K562 (cell line): ENCODE data around the gene LCA5. TPM values are rescaled to one million over a fixed set of nuclear protein-coding genes. Genes with fewer than 3 reads are reported as not detected.

Experiments
- ATAC-seq: fragments of 200-7000 bp; cut with Tn5 transposase; 3 replicates; pipeline ENCODE4 v1.9.1; 2020; ENCODE audit warnings: moderate library complexity
- BruUV-seq: library from RNA; stranded (reverse); fragments of 400-500 nt; replicated peaks from 2 replicates; lab custom pipeline; 2021; lab: Mats Ljungman, UMichigan
- CTCF ChIA-PET: fragments of 300-600 bp; formaldehyde crosslinking; extraction: SDS; loops from one replicate; lab custom pipeline; 2021; ENCODE audit warnings: low intra/inter-chr PET ratio; lab: Yijun Ruan, JAX
- POLR2A ChIA-PET: fragments of 300-600, 350-650 bp; sonication (Branson Sonifier 250); formaldehyde crosslinking; extraction: SDS; loops from one replicate; lab custom pipeline; 2021; ENCODE audit warnings: antibody characterized with exemption, inconsistent platforms; lab: Yijun Ruan, JAX
- DNase-seq, 4 experiments: peaks; one replicate each; pipeline versions ENCODE4 v3.0.0 to v3.0.0-alpha.2; 2011 to 2018; ENCODE audit warnings: low spot score in 3 of 4, mixed read lengths in 3 of 4; ENCODE audit errors: extremely low read depth in 1 of 4
- FAIRE-seq: peaks from 2 replicates; lab custom pipeline; 2011; peaks lifted over from hg19 to GRCh38; lab: Jason Lieb, UNC
- H2AFZ ChIP-seq: 2 replicates; pipeline ENCODE4 v1.6.0; 2011; ENCODE audit warnings: low read depth, low read length, control low read depth, inconsistent platforms
- H3K27ac ChIP-seq: fragments of 200-600 bp; 3 replicates; pipeline ENCODE4 v1.8.0; 2011; ENCODE audit warnings: low read depth, mild to moderate bottlenecking, control low read depth, inconsistent platforms, low read length, moderate library complexity, mixed read lengths; ENCODE audit errors: extremely low read depth
- H3K27me3 ChIP-seq, 2 experiments: fragments of 300-600 bp in 1 of 2; 2 replicates in 1 of 2; 3 replicates in 1 of 2; pipeline versions ENCODE4 v1.6.0 to v1.8.0; 2011; ENCODE audit warnings: inconsistent platforms in 2 of 2, low read length in 2 of 2, mild to moderate bottlenecking in 1 of 2, mixed read lengths in 1 of 2, moderate library complexity in 1 of 2; ENCODE audit not compliant: control insufficient read depth in 2 of 2, insufficient read depth in 2 of 2
- H3K36me3 ChIP-seq: fragments of 300-600 bp; 3 replicates; pipeline ENCODE4 v1.8.0; 2011; ENCODE audit warnings: mild to moderate bottlenecking, low read length, inconsistent platforms; ENCODE audit not compliant: control insufficient read depth, insufficient read depth
- H3K4me1 ChIP-seq, 2 experiments: fragments of 200-600 bp in 1 of 2; replicated peaks in 1 of 2; 2 replicates in 1 of 2; 3 replicates in 1 of 2; pipeline versions ENCODE4 v1.5.1 to v1.8.0; 2011; ENCODE audit warnings: inconsistent platforms in 2 of 2, low read length in 2 of 2, mild to moderate bottlenecking in 1 of 2, mixed read lengths in 1 of 2, moderate library complexity in 1 of 2; ENCODE audit not compliant: control insufficient read depth in 2 of 2, insufficient read depth in 2 of 2
- H3K4me2 ChIP-seq: 2 replicates; pipeline ENCODE4 v1.6.1; 2011; ENCODE audit warnings: low read length, control low read depth, inconsistent platforms, mixed read lengths; ENCODE audit not compliant: insufficient read depth
- H3K4me3 ChIP-seq: fragments of 200-600 bp; sonication (generic), shearing (Covaris generic); 2 replicates; pipeline ENCODE4 v1.5.1; 2016; ENCODE audit warnings: control low read depth, inconsistent platforms
- H3K79me2 ChIP-seq: fragments of 200-600 bp; 3 replicates; pipeline ENCODE4 v1.8.0; 2011; ENCODE audit warnings: low read length, inconsistent platforms; ENCODE audit not compliant: control insufficient read depth, insufficient read depth
- H3K9ac ChIP-seq, 2 experiments: 2 replicates each; pipeline versions ENCODE4 v1.6.0 to v1.6.1; 2011; ENCODE audit warnings: low read depth in 2 of 2, low read length in 2 of 2, control low read depth in 1 of 2, inconsistent platforms in 1 of 2, mild to moderate bottlenecking in 1 of 2, mixed read lengths in 1 of 2; ENCODE audit not compliant: insufficient read depth in 1 of 2
- H3K9me1 ChIP-seq: one replicate; pipeline ENCODE4 v1.6.0; 2011; ENCODE audit warnings: inconsistent platforms, mild to moderate bottlenecking, low read length, moderate library complexity; ENCODE audit not compliant: control insufficient read depth, insufficient read depth
- H3K9me3 ChIP-seq: replicated peaks from 2 replicates; pipeline ENCODE4 v1.5.1; 2011; ENCODE audit warnings: low read depth, low read length, inconsistent platforms; ENCODE audit not compliant: control insufficient read depth, insufficient read depth
- H4K20me1 ChIP-seq: replicated peaks from 2 replicates; pipeline ENCODE4 v1.6.1; 2011; ENCODE audit warnings: low read length, inconsistent platforms, mixed read lengths; ENCODE audit not compliant: control insufficient read depth, insufficient read depth
- CEBPG ChIP-seq, 3 experiments: fragments of 200-800 bp in 1 of 3; sonication (Bioruptor generic) in 1 of 3; sonication (generic) in 1 of 3; formaldehyde crosslinking in 1 of 3; IDR thresholded peaks in 2 of 3; conservative IDR thresholded peaks in 1 of 3; 2 replicates each; pipeline versions ENCODE4 v1.6.1 to v1.8.0; 2016 to 2022; ENCODE audit warnings: missing compliant biosample characterization in 2 of 3, missing genetic modification characterization in 2 of 3, mild to moderate bottlenecking in 1 of 3, missing genetic modification reagents in 1 of 3
- CHD2 ChIP-seq: IDR thresholded peaks from 2 replicates; pipeline ENCODE4 v1.6.1; 2011; ENCODE audit warnings: low read depth, low read length
- NCOA2 ChIP-seq, 2 experiments: fragments of 450-650 bp; IDR thresholded peaks; 2 replicates each; pipeline ENCODE4 v1.6.1; 2018; ENCODE audit warnings: mild to moderate bottlenecking in 2 of 2, moderate library complexity in 1 of 2; ENCODE audit not compliant: partially characterized antibody in 2 of 2
- TARDBP ChIP-seq: fragments of 450-650 bp; IDR thresholded peaks from 2 replicates; pipeline ENCODE4 v1.6.1; 2016
- TCFL5 ChIP-seq: fragments of 250-450 bp; sonication (Bioruptor Pico); conservative IDR thresholded peaks from 2 replicates; pipeline ENCODE4 v1.6.1; 2021; ENCODE audit warnings: mild to moderate bottlenecking, moderate library complexity, matching md5 sums
- TFAM ChIP-seq: fragments of 250-450 bp; sonication (Bioruptor Pico); conservative IDR thresholded peaks from 2 replicates; pipeline ENCODE4 v1.5.0; 2021; ENCODE audit warnings: mild to moderate bottlenecking, moderate library complexity
- ZKSCAN1 ChIP-seq: fragments of 150-350 bp; IDR thresholded peaks from 2 replicates; pipeline ENCODE4 v1.6.1; 2016; ENCODE audit warnings: low read depth, low read length
- ZNF217 ChIP-seq: sonication (generic); formaldehyde crosslinking; IDR thresholded peaks from 2 replicates; pipeline ENCODE4 v1.8.0; 2022; ENCODE audit warnings: mild to moderate bottlenecking, missing genetic modification reagents
- WGBS: fragments of 100-300 bp; shearing (Covaris generic); methylation state at CpG from one replicate; pipeline ENCODE4 v1.1.6; 2016; ENCODE audit warnings: low coverage, mixed read lengths; ENCODE audit not compliant: insufficient coverage; ENCODE audit errors: missing lambda C conversion rate; 5-methylcytosine and 5-hydroxymethylcytosine counted together
- in situ Hi-C: fragments of 300-500 bp; cut with MboI; formaldehyde crosslinking; loops from 4 replicates; pipeline ENCODE4 v1.15.0; 2018; ENCODE audit warnings: inconsistent platforms, mixed read lengths
- intact Hi-C: fragments of 100-400 bp; cut with micrococcal nuclease; formaldehyde crosslinking; loops from 2 replicates; pipeline ENCODE4 v1.14.2; 2022
- polyA plus RNA-seq, 8 experiments: library from polyadenylated mRNA; depleted of rRNA in 4 of 8; stranded (reverse) in 5 of 8; unstranded in 3 of 8; fragments of >200 nt; fragmentation: Nextera tagmentation in 2 of 8; fragmentation: Illumina TruSeq in 1 of 8; extraction: Ambion mirVana in 2 of 8; extraction: Trizol in 1 of 8; gene quantifications; 2 replicates each; pipeline versions ENCODE4 v1.2.1 to v1.2.3, GENCODE V29; 2011 to 2014; ENCODE audit warnings: inconsistent platforms in 1 of 8, missing spikeins in 1 of 8
- total RNA-seq, 7 experiments: library from RNA; depleted of rRNA in 6 of 7; stranded (reverse); fragments of >200 nt in 6 of 7; fragmentation: Illumina TruSeq in 2 of 7; extraction: Trizol in 2 of 7; gene quantifications; 2 replicates each; pipeline versions ENCODE4 v1.2.1 to v1.2.3, GENCODE V29; 2011 to 2021; ENCODE audit warnings: low replicate concordance in 1 of 7
- TF ChIP-seq, protein P1 (sequence below): sonication (generic); formaldehyde crosslinking; IDR thresholded peaks from 2 replicates; pipeline ENCODE4 v1.8.0; 2022; ENCODE audit warnings: missing genetic modification reagents, mild to moderate bottlenecking, borderline replicate concordance
- TF ChIP-seq, protein P2 (sequence below): fragments of 450-650 bp; formaldehyde crosslinking; IDR thresholded peaks from 2 replicates; pipeline ENCODE4 v1.4.0; 2020; ENCODE audit warnings: mild to moderate bottlenecking, mixed read lengths

The LCA5 gene
- total and polyA plus RNA-seq, 9 of the 15 experiments (the other 6 are each of a cell fraction or from before 2014, with no cell fraction given), result 1.0 to 3.4 (median 1.8) TPM

DNA sequence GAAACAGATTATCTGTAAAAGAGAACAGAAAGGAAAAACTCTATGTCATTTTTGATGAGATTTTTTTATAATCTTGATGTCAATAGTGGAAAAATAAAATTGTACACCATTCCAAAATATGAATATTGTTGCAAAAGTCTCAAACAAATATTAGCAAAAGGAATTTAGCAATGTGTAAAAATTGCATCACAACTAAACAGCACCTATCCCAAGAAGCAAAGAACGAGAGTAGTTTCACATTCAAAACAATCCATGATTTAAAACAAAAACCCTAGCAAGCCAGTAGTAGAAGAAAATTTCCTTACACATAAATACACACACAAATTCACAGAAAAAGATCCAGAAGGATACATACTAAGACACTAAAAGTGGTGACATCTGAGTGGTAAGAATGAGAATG, 38.4 kb downstream of the LCA5 start:
- DNase-seq (no peak), FAIRE-seq (no peak), ATAC-seq (no peak)
- intact Hi-C loops (no loop called here), in situ Hi-C loops (no loop called here)
- Histone ChIP-seq H3K27ac (no peak overlapping the region), H2AFZ (no peak overlapping the region), H3K4me3 (no peak overlapping the region), H3K36me3 (no peaks in the 10 kb centered on the region), H4K20me1 (no peaks in the 10 kb centered on the region), H3K4me1 (peaks cover 0 to 3% of the 10 kb centered on the region in 2 experiments; a peak in 1 of 5 replicates), H3K79me2 (no peaks in the 10 kb centered on the region), H3K27me3 (no peaks in the 10 kb centered on the region), H3K9me3 (no peaks in the 10 kb centered on the region), H3K9me1 (no peaks in the 10 kb centered on the region), H3K4me2 (no peak overlapping the region), H3K9ac (no peak overlapping the region)
- POLR2A ChIA-PET, result no interaction called here
- CTCF ChIA-PET, result no interaction called here
- 23% methylated on average over 1 of the region's 1 CpG for WGBS
- TF ChIP-seq CEBPG (CRISPR knock-in tag; IDR thresholded peaks at IDR 0.05) (no peak), CEBPG (tag; conservative IDR thresholded peaks at IDR 0.05 in 1 of 2, IDR thresholded peaks at IDR 0.05 in 1 of 2) (0 out of 4 replicates have a peak, but pooled peaks of 1 of the 2 experiments have one; percentile 16), CHD2 (no peak), ZKSCAN1 (no peak), TFAM (CRISPR knock-in tag) (no peak)
- BruUV-seq, result no TSS peak

DNA sequence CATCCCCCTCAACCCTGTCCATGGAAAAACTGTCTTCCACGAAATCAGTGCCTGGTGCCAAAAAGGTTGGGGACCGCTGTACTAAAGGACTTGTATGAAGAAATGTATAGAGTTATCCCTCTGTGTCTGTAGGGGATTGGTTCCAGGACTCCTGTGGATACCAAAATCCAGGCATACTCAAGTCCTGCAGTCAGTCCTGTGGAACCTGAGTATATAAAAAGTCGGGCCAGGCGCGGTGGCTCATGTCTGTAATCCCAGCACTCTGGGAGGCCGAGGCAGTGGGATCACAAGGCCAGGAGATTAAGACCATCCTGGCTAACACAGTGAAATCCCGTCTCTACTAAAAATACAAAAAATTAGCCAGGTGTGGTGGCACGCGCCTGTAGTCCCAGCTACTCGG, 42.0 kb downstream of the LCA5 start:
- BruUV-seq, result no TSS peak
- FAIRE-seq, result no peak
- H3K27me3 ChIP-seq, result no peaks in the 10 kb centered on the region
- no peak overlapping the region for H3K9ac ChIP-seq
- H3K4me3 ChIP-seq, result no peak overlapping the region
- 62% methylated on average over 9 of the region's 10 CpGs for WGBS
- peak; percentile 22; the same call in 1 of the 3 replicates for ATAC-seq
- in situ Hi-C loops, result no loop called here
- TF ChIP-seq ZNF217 (no peak), NCOA2 (IDR thresholded peaks at IDR 0.05; ENCODE audit: partially characterized antibody in 2 of 2) (no peak), TARDBP (no peak), TCFL5 (CRISPR knock-in tag) (no peak)
- TF ChIP-seq, protein P1, sequence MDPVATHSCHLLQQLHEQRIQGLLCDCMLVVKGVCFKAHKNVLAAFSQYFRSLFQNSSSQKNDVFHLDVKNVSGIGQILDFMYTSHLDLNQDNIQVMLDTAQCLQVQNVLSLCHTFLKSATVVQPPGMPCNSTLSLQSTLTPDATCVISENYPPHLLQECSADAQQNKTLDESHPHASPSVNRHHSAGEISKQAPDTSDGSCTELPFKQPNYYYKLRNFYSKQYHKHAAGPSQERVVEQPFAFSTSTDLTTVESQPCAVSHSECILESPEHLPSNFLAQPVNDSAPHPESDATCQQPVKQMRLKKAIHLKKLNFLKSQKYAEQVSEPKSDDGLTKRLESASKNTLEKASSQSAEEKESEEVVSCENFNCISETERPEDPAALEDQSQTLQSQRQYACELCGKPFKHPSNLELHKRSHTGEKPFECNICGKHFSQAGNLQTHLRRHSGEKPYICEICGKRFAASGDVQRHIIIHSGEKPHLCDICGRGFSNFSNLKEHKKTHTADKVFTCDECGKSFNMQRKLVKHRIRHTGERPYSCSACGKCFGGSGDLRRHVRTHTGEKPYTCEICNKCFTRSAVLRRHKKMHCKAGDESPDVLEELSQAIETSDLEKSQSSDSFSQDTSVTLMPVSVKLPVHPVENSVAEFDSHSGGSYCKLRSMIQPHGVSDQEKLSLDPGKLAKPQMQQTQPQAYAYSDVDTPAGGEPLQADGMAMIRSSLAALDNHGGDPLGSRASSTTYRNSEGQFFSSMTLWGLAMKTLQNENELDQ (CRISPR knock-in tag), result no peak
- TF ChIP-seq, protein P2, sequence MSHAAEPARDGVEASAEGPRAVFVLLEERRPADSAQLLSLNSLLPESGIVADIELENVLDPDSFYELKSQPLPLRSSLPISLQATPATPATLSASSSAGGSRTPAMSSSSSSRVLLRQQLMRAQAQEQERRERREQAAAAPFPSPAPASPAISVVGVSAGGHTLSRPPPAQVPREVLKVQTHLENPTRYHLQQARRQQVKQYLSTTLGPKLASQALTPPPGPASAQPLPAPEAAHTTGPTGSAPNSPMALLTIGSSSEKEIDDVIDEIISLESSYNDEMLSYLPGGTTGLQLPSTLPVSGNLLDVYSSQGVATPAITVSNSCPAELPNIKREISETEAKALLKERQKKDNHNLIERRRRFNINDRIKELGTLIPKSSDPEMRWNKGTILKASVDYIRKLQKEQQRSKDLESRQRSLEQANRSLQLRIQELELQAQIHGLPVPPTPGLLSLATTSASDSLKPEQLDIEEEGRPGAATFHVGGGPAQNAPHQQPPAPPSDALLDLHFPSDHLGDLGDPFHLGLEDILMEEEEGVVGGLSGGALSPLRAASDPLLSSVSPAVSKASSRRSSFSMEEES (CRISPR knock-in tag), result no peak
- peaks cover 0 to 3% of the 10 kb centered on the region in 2 experiments; a peak in 1 of 5 replicates for H3K4me1 ChIP-seq
- ChIA-PET POLR2A (interaction anchor here (0.6 kb wide), 1 partner anchor 13 kb away, joined by 3 read pairs; no protein-coding TSS in a partner anchor), CTCF (no interaction called here)
- no peaks in the 10 kb centered on the region for H3K36me3 ChIP-seq
- no peaks in the 10 kb centered on the region for H3K9me3 ChIP-seq
- DNase-seq, result no peak
- H3K79me2 ChIP-seq, result no peaks in the 10 kb centered on the region
- no peak overlapping the region for H2AFZ ChIP-seq
- no peaks in the 10 kb centered on the region for H4K20me1 ChIP-seq
- no peak overlapping the region for H3K4me2 ChIP-seq
- H3K27ac ChIP-seq, result no peak overlapping the region
- H3K9me1 ChIP-seq, result no peaks in the 10 kb centered on the region
- intact Hi-C loops, result no loop called here
